Peyer's patch (tissue), 4 donors: Measurements from ENCODE around the gene FNBP1.

ENCODE experiments used
- CTCF ChIP-seq, 6 experiments: fragments of 450-650 bp in 4 of 6; fragments of 200-600 bp in 2 of 6; sonication (generic) in 1 of 6; IDR thresholded peaks; one replicate each; pipeline ENCODE4 v1.5.1; 2017 to 2019; ENCODE audit warnings: antibody characterized with exemption in 6 of 6, mild to moderate bottlenecking in 3 of 6, moderate library complexity in 1 of 6
- POLR2A ChIP-seq, 2 donors: fragments of 450-650 bp; IDR thresholded peaks; one replicate each; pipeline ENCODE4 v1.5.1; 2017; ENCODE audit warnings: antibody characterized with exemption in 2 of 2, mild to moderate bottlenecking in 2 of 2, moderate library complexity in 2 of 2

- TF ChIP-seq CTCF (IDR thresholded peaks at IDR 0.05) (no peak), POLR2A (IDR thresholded peaks at IDR 0.05) (no peak)
These were observed 142.5 kb downstream of the FNBP1 start for GRCh38 chr9:129900263-129901027.
